Activated CD8-positive, alpha-beta memory T cell treated with anti-CD3 and anti-CD28 coated beads for 4 hours (primary cell): ENCODE data around the gene OR4D1.
A peak's percentile ranks its signal among the peaks of the same experiment; 100 is the strongest.
"Not testable (repeated sequence)": the region's sequence is repeated elsewhere in the genome, so short reads cannot be mapped to it uniquely, and the experiment has no call there.

Source experiments
- DNase-seq, 2 donors: peaks; one replicate each; pipeline ENCODE4 v3.0.0-alpha.2; 2020; ENCODE audit warnings: low read depth in 2 of 2

Gene OR4D1

GRCh38 chr17:58147930-58148434 lies at the start of gene OR4D1:
TSS of gene OR4D1 (plus strand) at chr17:58148384. CDS start at chr17:58155154, 6,770 bp downstream.
- no peak for DNase-seq

GRCh38 chr17:58100506-58100905 lies 47.7 kb upstream of the OR4D1 start:
- DNase-seq = no peak

GRCh38 chr17:58101898-58102297 lies 46.3 kb upstream of the OR4D1 start:
- DNase-seq = not testable (repeated sequence)

- no peak for DNase-seq
These were observed 43.1 kb upstream of the OR4D1 start for GRCh38 chr17:58105093-58105492.

- no peak for DNase-seq
These were observed 40.9 kb upstream of the OR4D1 start for GRCh38 chr17:58107306-58107705.

- no peak for DNase-seq
These were observed 39.0 kb upstream of the OR4D1 start for GRCh38 chr17:58109197-58109596.

GRCh38 chr17:58110012-58110411 lies 38.2 kb upstream of the OR4D1 start:
- no peak for DNase-seq

- DNase-seq = no peak
These were observed 36.5 kb upstream of the OR4D1 start for GRCh38 chr17:58111676-58112075.

- DNase-seq = peak; percentile 68 to 70
These were observed 35.1 kb upstream of the OR4D1 start for GRCh38 chr17:58112970-58113631.

GRCh38 chr17:58113947-58114346 lies 34.2 kb upstream of the OR4D1 start:
- DNase-seq = no peak

GRCh38 chr17:58117382-58117781 lies 30.8 kb upstream of the OR4D1 start:
- no peak for DNase-seq

GRCh38 chr17:58119491-58119890 lies 28.7 kb upstream of the OR4D1 start:
- DNase-seq = no peak

GRCh38 chr17:58120195-58120822 lies 27.9 kb upstream of the OR4D1 start:
- DNase-seq = no peak

GRCh38 chr17:58121925-58122324 lies 26.3 kb upstream of the OR4D1 start:
- no peak for DNase-seq

GRCh38 chr17:58127846-58128245 lies 20.3 kb upstream of the OR4D1 start:
- DNase-seq = no peak

- not testable (repeated sequence) for DNase-seq
These were observed 15.5 kb upstream of the OR4D1 start for GRCh38 chr17:58132697-58133096.

GRCh38 chr17:58136669-58137279 lies 11.4 kb upstream of the OR4D1 start:
- DNase-seq = no peak

- DNase-seq = no peak
These were observed 6.7 kb upstream of the OR4D1 start for GRCh38 chr17:58141505-58141904.

- DNase-seq = not testable (repeated sequence)
These were observed 4.8 kb upstream of the OR4D1 start for GRCh38 chr17:58143335-58143734.

- no peak for DNase-seq
These were observed 3.4 kb upstream of the OR4D1 start for GRCh38 chr17:58144801-58145200.

GRCh38 chr17:58148609-58149008 lies 425 bp downstream of the OR4D1 start:
- DNase-seq = no peak

- DNase-seq = no peak
These were observed 2.2 kb downstream of the OR4D1 start for GRCh38 chr17:58150394-58150793.

GRCh38 chr17:58153046-58153445 lies 4.9 kb downstream of the OR4D1 start:
- DNase-seq = peak; percentile 4 to 14
